Thyroid gland (tissue), 4 donors: ENCODE measurements around the gene INSM1.

Experiments
- POLR2A ChIP-seq, 2 donors: fragments of 450-650 bp; IDR thresholded peaks; one replicate each; pipeline ENCODE4 v1.6.1; 2017; ENCODE audit warnings: antibody characterized with exemption in 2 of 2, mild to moderate bottlenecking in 2 of 2, moderate library complexity in 1 of 2
- TF ChIP-seq, protein P1 (sequence below), 6 experiments: fragments of 200-600 bp in 3 of 6; fragments of 450-650 bp in 3 of 6; sonication (generic) in 3 of 6; IDR thresholded peaks; one replicate each; pipeline ENCODE4 v1.5.1; 2016 to 2019; ENCODE audit warnings: antibody characterized with exemption in 6 of 6, mild to moderate bottlenecking in 2 of 6, inconsistent platforms in 1 of 6, moderate library complexity in 1 of 6

DNA sequence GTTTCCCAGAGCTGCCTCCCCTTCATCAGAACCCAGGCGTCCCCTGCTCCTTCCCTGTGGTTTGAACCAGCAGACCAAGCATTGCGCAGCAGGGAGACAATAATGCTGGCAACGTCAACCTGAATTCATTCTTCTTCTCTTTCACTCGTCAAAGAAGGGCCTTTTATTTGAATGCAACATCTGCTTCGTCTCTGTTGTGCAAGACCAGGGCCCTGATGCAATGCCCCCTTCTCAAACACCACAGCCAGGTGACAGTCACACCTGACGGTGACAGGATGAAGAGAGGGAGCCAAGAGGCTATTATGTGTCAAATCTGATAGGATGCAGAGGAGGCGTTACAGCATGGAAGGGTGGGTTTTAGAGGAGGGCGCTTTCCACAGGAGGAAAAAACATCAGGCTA, 8.0 kb downstream of the INSM1 start:
- TF ChIP-seq, protein P1, sequence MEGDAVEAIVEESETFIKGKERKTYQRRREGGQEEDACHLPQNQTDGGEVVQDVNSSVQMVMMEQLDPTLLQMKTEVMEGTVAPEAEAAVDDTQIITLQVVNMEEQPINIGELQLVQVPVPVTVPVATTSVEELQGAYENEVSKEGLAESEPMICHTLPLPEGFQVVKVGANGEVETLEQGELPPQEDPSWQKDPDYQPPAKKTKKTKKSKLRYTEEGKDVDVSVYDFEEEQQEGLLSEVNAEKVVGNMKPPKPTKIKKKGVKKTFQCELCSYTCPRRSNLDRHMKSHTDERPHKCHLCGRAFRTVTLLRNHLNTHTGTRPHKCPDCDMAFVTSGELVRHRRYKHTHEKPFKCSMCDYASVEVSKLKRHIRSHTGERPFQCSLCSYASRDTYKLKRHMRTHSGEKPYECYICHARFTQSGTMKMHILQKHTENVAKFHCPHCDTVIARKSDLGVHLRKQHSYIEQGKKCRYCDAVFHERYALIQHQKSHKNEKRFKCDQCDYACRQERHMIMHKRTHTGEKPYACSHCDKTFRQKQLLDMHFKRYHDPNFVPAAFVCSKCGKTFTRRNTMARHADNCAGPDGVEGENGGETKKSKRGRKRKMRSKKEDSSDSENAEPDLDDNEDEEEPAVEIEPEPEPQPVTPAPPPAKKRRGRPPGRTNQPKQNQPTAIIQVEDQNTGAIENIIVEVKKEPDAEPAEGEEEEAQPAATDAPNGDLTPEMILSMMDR (IDR thresholded peaks at IDR 0.05), result no peak
- no peak for TF ChIP-seq POLR2A (IDR thresholded peaks at IDR 0.05)
